ENCODE data around the gene HDAC9. TPM values are rescaled to one million over a fixed set of nuclear protein-coding genes. Genes with fewer than 3 reads are reported as not detected.
A peak's percentile ranks its signal among the peaks of the same experiment; 100 is the strongest.

The HDAC9 gene
- total RNA-seq, 1 donor = 55.0 TPM

DNA sequence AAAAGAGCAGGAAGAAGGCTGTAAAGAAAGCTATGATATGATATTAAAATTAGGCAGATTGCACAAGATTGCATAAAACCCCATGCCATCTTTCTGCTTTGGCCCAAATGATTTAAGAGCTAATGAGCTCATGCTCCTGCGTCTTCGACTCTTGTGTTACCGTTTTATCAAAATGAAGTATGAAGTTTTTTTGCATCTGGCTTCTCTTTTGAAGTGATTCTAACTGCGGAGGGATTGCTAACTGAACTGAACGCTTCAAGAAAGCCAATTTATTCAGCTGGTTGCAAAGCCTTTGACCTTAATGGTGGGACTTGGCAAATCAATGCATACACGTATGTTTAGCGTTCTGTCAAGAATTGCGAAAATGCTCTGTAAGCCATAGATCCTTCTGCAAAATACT, 339.0 kb downstream of the HDAC9 start:
- TF ChIP-seq, protein P1, sequence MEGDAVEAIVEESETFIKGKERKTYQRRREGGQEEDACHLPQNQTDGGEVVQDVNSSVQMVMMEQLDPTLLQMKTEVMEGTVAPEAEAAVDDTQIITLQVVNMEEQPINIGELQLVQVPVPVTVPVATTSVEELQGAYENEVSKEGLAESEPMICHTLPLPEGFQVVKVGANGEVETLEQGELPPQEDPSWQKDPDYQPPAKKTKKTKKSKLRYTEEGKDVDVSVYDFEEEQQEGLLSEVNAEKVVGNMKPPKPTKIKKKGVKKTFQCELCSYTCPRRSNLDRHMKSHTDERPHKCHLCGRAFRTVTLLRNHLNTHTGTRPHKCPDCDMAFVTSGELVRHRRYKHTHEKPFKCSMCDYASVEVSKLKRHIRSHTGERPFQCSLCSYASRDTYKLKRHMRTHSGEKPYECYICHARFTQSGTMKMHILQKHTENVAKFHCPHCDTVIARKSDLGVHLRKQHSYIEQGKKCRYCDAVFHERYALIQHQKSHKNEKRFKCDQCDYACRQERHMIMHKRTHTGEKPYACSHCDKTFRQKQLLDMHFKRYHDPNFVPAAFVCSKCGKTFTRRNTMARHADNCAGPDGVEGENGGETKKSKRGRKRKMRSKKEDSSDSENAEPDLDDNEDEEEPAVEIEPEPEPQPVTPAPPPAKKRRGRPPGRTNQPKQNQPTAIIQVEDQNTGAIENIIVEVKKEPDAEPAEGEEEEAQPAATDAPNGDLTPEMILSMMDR (IDR thresholded peaks at IDR 0.05; ENCODE audit: insufficient read depth, low read length) = no peak
- no peak overlapping the region for H3K4me3 ChIP-seq (ENCODE audit: low read depth, low read length)
- no peak for DNase-seq (ENCODE audit: low read depth)

DNA sequence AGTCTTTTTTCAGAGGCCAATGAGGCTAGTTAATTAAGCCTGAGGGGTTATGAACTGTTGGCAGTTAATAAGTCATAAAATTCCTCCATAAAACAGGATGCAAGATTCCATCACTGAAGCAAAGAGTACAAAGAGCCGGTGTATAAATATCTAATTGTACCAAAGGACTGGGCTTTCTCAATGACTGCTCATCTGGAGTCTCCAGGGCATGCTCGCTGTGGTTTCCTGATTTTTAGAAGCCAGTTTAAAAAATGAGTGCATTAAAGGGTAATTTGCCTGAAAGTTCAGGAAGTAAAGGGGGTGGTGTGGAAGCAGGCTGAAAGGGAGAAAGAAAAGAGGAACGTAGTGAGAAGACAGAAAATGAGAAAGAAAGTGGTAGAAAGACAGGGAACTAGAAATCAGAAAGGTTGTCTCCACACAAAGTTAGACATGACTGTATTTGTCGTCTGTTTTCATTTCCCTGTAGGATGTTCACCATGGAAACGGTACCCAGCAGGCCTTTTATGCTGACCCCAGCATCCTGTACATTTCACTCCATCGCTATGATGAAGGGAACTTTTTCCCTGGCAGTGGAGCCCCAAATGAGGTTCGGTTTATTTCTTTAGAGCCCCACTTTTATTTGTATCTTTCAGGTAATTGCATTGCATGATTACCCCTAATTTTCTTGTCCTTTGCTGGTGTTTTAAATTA, 339.6 kb downstream of the HDAC9 start:
- TF ChIP-seq, protein P1 (IDR thresholded peaks at IDR 0.05; ENCODE audit: insufficient read depth, low read length) = no peak
- no peak for DNase-seq (ENCODE audit: low read depth)
- no peak overlapping the region for H3K4me3 ChIP-seq (ENCODE audit: low read depth, low read length)

DNA sequence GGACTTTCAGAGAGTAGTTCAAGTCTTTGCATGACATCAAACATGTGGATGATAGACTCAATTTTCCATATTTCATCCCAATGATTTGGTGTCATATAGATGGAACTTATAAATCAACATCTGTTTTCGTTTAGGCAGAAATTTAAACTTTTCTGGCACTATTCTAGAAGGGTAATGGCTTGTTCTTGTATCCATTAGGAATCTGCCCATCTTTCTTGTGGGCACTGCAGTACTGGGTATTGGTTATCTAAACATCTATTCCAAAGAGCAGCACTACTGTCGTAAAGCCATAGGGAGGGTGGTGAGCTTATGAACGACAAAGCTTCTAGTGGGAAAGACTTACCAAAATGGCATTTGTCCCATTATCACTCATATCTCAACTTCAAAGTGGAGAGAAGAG, 348.4 kb downstream of the HDAC9 start:
- TF ChIP-seq, protein P1 (IDR thresholded peaks at IDR 0.05; ENCODE audit: insufficient read depth, low read length) = no peak
- no peak for DNase-seq (ENCODE audit: low read depth)

DNA sequence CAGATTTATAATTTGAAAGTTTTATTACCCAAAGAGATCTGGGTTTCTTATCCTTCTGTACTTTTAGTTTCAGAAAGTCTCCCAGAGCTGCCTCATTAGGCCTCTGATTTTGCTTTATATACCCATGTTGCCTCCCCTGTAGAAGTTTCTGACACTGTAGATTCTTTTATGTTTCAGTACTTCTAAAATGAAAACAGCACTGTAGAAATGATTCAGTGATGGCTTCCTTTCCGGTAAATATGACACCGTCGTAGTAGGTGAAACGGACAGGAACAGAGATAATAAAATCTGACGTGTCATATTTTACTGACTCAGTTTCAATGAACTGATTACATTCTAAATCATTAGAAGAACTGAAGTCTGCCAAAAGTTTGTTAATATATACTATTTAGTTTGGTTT, 349.2 kb downstream of the HDAC9 start:
- no peak overlapping the region for H3K4me3 ChIP-seq (ENCODE audit: low read depth, low read length)
- DNase-seq (ENCODE audit: low read depth) = no peak
- TF ChIP-seq, protein P1 (IDR thresholded peaks at IDR 0.05; ENCODE audit: insufficient read depth, low read length) = no peak

More for the DNA sequence above, 348.4 kb downstream of the HDAC9 start:
- H3K4me3 ChIP-seq (ENCODE audit: low read depth, low read length) = no peak overlapping the region

DNA sequence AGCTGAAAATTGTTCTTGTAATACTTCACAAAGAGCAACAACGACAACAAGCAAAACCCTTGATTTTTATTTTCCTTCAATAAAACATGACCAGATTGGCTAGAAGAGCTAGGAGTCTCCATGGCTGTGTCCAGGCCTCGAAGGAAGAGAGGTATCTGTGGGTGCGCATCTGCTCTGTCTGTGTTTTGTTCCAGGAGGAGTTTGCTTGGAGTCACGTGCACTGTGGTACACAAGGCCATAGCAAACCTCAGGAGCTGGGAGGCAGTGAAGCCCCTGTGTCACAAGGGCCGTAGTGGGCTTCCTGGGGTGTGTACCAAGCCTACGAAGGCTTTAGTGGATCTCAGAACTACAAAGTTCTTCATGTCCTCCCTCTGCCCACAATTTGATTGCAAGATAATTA, 350.2 kb downstream of the HDAC9 start:
- no peak overlapping the region for H3K4me3 ChIP-seq (ENCODE audit: low read depth, low read length)
- TF ChIP-seq, protein P1 (IDR thresholded peaks at IDR 0.05; ENCODE audit: insufficient read depth, low read length) = no peak
- no peak for DNase-seq (ENCODE audit: low read depth)

DNA sequence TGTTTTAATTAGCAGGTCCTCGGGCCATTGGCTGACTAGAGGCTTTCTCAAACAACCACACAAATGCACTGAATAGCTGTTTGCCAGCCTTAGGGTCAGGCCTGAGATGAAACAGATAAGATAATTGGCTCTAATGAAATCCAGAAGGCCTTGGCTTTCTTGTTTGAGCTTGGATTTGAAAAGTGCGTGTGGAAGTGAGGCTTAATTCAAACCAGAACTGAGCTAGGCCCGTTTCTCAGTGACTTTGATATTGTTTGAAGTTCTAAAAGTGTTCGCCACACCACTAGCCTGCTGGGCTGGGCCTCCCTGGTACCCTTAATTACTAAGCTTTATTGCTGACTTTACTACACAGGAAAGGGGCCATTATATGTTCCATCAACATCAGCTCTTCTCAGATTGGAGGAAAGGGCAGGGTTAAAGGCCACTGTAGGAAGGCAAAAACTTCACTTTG, 351.2 kb downstream of the HDAC9 start:
- DNase-seq (ENCODE audit: low read depth) = peak; percentile 81
- TF ChIP-seq, protein P1 (IDR thresholded peaks at IDR 0.05; ENCODE audit: insufficient read depth, low read length) = no peak
- H3K4me3 ChIP-seq (ENCODE audit: low read depth, low read length) = no peak overlapping the region

DNA sequence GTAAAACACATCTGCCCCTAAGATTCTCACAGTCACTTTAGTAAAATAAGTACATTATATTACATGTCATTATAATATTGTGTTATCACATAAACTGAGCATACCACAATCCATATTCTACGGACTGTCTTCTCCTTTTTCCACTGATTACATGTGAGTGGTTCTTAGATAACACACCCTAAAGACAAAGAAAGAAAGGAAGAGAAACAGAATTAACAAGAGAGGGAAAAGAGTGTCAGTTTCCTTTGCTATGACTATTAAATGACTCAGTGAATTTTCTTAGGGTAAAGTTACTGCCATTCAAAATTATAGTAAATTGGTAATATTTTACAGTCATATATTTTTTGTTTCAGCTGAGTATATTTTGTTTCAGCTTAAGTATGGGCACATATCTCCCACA, 353.6 kb downstream of the HDAC9 start:
- TF ChIP-seq, protein P1 (IDR thresholded peaks at IDR 0.05; ENCODE audit: insufficient read depth, low read length) = no peak
- no peak for DNase-seq (ENCODE audit: low read depth)
- H3K4me3 ChIP-seq (ENCODE audit: low read depth, low read length) = no peak overlapping the region

Data from fibroblast of the aortic adventitia (primary cell).